Measurements from ENCODE around the gene ZNF792.
A peak's percentile ranks its signal among the peaks of the same experiment; 100 is the strongest.

Gene ZNF792

DNA sequence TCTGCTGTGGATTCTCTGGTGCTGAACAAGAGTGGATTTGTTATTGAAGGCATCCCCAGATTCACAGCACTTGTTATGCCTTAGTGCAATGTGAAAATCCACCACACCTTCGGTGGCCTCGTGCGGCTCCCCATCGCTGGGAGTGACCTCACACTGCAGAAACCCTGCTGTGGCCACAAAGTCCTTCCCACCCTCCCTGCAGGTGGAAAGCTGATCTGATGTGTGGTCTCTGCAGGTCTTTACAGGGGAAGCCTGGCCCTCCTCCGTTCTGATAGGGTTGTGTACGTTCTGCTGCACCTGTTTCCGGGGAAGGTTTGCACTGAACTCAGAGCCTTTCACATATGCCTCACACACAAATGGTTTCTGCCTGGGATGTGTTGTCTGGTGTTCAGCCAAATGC, 5.0 kb downstream of the ZNF792 start:
- no peaks in the 10 kb centered on the region for H3K27me3 ChIP-seq (ENCODE audit: control insufficient read depth in 1 of 2, insufficient read depth in 1 of 2, low read length in 2 of 2)
- H2AK5ac ChIP-seq (ENCODE audit: low read length, severe bottlenecking): no peak overlapping the region
- H3K4me2 ChIP-seq (ENCODE audit: low read length, poor library complexity, severe bottlenecking): no peak overlapping the region
- H2BK15ac ChIP-seq (ENCODE audit: low read depth, poor library complexity, severe bottlenecking): no peak overlapping the region
- H3K79me1 ChIP-seq (replicated peaks; ENCODE audit: low read length, poor library complexity, severe bottlenecking): peaks cover 30% of the 10 kb centered on the region
- no peak overlapping the region for H3K23ac ChIP-seq (ENCODE audit: low read length in 2 of 2)
- H3K36me3 ChIP-seq (ENCODE audit: control insufficient read depth in 1 of 2, insufficient read depth in 2 of 2, low read depth in 1 of 2, low read length in 2 of 2): peaks cover 47 to 48% of the 10 kb centered on the region in 2 experiments
- no peak overlapping the region for H2BK5ac ChIP-seq (ENCODE audit: low read depth, low read length, poor library complexity, severe bottlenecking)
- 95% methylated on average over 7 of the region's 7 CpGs for WGBS
- no peak overlapping the region for H3K14ac ChIP-seq (ENCODE audit: low read length in 2 of 2)
- no peak overlapping the region for H3K27ac ChIP-seq (ENCODE audit: low read length, poor library complexity, severe bottlenecking)
- H2BK120ac ChIP-seq (ENCODE audit: low read depth, low read length): no peak overlapping the region
- H3K9me3 ChIP-seq (ENCODE audit: control insufficient read depth, low read length): peaks cover 60% of the 10 kb centered on the region
- peaks cover 19% of the 10 kb centered on the region for H3K4me1 ChIP-seq (ENCODE audit: control insufficient read depth, insufficient read depth, low read depth, low read length)
- no peak for DNase-seq
- no peak overlapping the region for H4K91ac ChIP-seq (ENCODE audit: low read length)
- no peak overlapping the region for H3K9ac ChIP-seq (ENCODE audit: low read length)
- peak overlapping the region; percentile 22 to 48 for H3K4me3 ChIP-seq (ENCODE audit: insufficient read depth in 1 of 2, low read depth in 1 of 2, low read length in 2 of 2)
- H3K4ac ChIP-seq (ENCODE audit: low read depth in 1 of 2, low read length in 2 of 2): no peak overlapping the region
- H2AFZ ChIP-seq (ENCODE audit: low read depth, low read length): no peak overlapping the region
- no peak overlapping the region for H3K18ac ChIP-seq (ENCODE audit: low read depth in 1 of 2, low read length in 2 of 2)
- no peak overlapping the region for H4K8ac ChIP-seq (ENCODE audit: low read length)
- H2BK12ac ChIP-seq (ENCODE audit: low read length in 2 of 2): no peak overlapping the region

DNA sequence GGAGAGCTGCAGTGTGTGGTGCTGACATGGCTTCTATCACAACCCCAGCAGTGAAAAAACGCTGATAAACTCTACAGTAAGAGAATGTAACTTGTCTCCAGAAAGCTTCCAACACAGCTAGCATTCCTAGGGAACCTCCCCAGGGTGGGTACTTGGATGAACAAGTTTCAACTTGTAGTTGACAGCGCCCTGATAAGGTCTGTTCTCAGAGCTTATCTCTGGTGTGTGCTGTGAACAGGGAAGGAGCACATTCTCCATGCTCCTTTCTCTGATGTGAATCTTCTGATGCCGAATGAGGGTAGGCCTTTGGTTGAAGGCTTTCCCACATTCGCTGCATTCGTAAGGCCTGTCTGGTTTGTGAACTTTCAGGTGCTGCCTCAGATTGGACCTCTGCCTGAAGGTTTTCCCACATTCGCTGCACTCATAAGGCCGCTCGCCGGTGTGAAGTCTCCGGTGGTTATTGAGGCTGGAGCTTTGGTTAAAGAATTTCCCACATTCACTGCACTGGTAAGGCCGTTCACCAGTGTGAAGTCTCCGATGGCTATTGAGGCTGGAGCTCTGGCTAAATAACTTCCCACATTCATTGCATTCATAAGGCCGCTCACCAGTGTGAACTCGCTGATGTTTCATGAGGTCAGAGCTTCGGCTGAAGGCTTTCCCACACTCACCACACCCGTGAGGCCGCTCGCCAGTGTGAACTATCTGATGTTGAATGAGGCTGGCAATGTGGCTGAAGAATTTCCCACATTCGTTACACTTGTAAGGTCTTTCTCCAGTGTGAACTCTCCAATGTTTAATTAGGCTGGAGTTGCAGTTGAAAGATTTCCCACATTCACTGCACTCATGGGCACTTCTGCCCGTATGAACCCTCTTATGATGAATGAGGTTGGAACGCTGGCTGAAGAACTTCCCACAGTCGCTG, 5.9 kb downstream of the ZNF792 start:
- H3K4me1 ChIP-seq (ENCODE audit: control insufficient read depth, insufficient read depth, low read depth, low read length): peaks cover 17% of the 10 kb centered on the region
- H2BK5ac ChIP-seq (ENCODE audit: low read depth, low read length, poor library complexity, severe bottlenecking): no peak overlapping the region
- no peak overlapping the region for H4K8ac ChIP-seq (ENCODE audit: low read length)
- no peak overlapping the region for H3K4me2 ChIP-seq (ENCODE audit: low read length, poor library complexity, severe bottlenecking)
- H2BK120ac ChIP-seq (ENCODE audit: low read depth, low read length): no peak overlapping the region
- H3K79me1 ChIP-seq (replicated peaks; ENCODE audit: low read length, poor library complexity, severe bottlenecking): peaks cover 27% of the 10 kb centered on the region
- no peak overlapping the region for H2BK15ac ChIP-seq (ENCODE audit: low read depth, poor library complexity, severe bottlenecking)
- no peaks in the 10 kb centered on the region for H3K27me3 ChIP-seq (ENCODE audit: control insufficient read depth in 1 of 2, insufficient read depth in 1 of 2, low read length in 2 of 2)
- no peak overlapping the region for H3K9ac ChIP-seq (ENCODE audit: low read length)
- no peak overlapping the region for H3K18ac ChIP-seq (ENCODE audit: low read depth in 1 of 2, low read length in 2 of 2)
- H3K36me3 ChIP-seq (ENCODE audit: control insufficient read depth in 1 of 2, insufficient read depth in 2 of 2, low read depth in 1 of 2, low read length in 2 of 2): peaks cover 47 to 48% of the 10 kb centered on the region in 2 experiments
- no peak overlapping the region for H2AK5ac ChIP-seq (ENCODE audit: low read length, severe bottlenecking)
- H3K23ac ChIP-seq (ENCODE audit: low read length in 2 of 2): no peak overlapping the region
- no peak overlapping the region for H4K91ac ChIP-seq (ENCODE audit: low read length)
- H3K4me3 ChIP-seq (ENCODE audit: insufficient read depth in 1 of 2, low read depth in 1 of 2, low read length in 2 of 2): peak overlapping the region in 1 of 2 experiments; percentile 48
- H3K4ac ChIP-seq (ENCODE audit: low read depth in 1 of 2, low read length in 2 of 2): no peak overlapping the region
- WGBS: 99% methylated on average over 18 of the region's 22 CpGs
- H3K27ac ChIP-seq (ENCODE audit: low read length, poor library complexity, severe bottlenecking): no peak overlapping the region
- H2AFZ ChIP-seq (ENCODE audit: low read depth, low read length): no peak overlapping the region
- no peak for DNase-seq
- peaks cover 70% of the 10 kb centered on the region for H3K9me3 ChIP-seq (ENCODE audit: control insufficient read depth, low read length)
- H2BK12ac ChIP-seq (ENCODE audit: low read length in 2 of 2): no peak overlapping the region
- H3K14ac ChIP-seq (ENCODE audit: low read length in 2 of 2): no peak overlapping the region

DNA sequence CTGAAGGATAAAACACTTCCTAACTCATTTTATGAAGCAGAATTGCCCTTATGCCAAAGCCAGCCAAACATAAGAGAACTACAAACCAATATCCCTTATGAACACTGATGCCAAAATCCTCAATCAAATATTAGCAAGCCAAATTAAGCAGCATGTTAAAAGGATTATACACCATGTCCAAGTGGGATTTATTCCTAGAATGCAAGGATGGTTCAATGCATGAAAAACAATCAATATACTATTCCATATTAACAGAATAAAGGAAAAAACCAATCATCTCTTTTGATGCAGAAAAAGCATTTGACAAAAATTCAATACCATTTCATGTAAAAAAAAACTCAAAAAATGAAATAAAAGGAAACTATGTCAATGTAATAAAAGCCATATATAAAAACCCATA, 10.9 kb downstream of the ZNF792 start:
- no peak for DNase-seq
- Histone ChIP-seq H3K27me3 (ENCODE audit: control insufficient read depth in 1 of 2, insufficient read depth in 1 of 2, low read length in 2 of 2) (no peaks in the 10 kb centered on the region), H2BK5ac (ENCODE audit: low read depth, low read length, poor library complexity, severe bottlenecking) (no peak overlapping the region), H2BK15ac (ENCODE audit: low read depth, poor library complexity, severe bottlenecking) (no peak overlapping the region), H3K4ac (ENCODE audit: low read depth in 1 of 2, low read length in 2 of 2) (no peak overlapping the region), H3K9me3 (ENCODE audit: control insufficient read depth, low read length) (peaks cover 83% of the 10 kb centered on the region), H2AK5ac (ENCODE audit: low read length, severe bottlenecking) (no peak overlapping the region), H3K18ac (ENCODE audit: low read depth in 1 of 2, low read length in 2 of 2) (no peak overlapping the region), H2AFZ (ENCODE audit: low read depth, low read length) (no peak overlapping the region), H3K14ac (ENCODE audit: low read length in 2 of 2) (no peak overlapping the region), H4K8ac (ENCODE audit: low read length) (no peak overlapping the region), H2BK12ac (ENCODE audit: low read length in 2 of 2) (no peak overlapping the region), H3K4me2 (ENCODE audit: low read length, poor library complexity, severe bottlenecking) (no peak overlapping the region), H3K4me1 (ENCODE audit: control insufficient read depth, insufficient read depth, low read depth, low read length) (no peaks in the 10 kb centered on the region), H3K79me1 (replicated peaks; ENCODE audit: low read length, poor library complexity, severe bottlenecking) (peaks cover 15% of the 10 kb centered on the region), H3K27ac (ENCODE audit: low read length, poor library complexity, severe bottlenecking) (no peak overlapping the region), H3K4me3 (ENCODE audit: insufficient read depth in 1 of 2, low read depth in 1 of 2, low read length in 2 of 2) (no peak overlapping the region), H3K23ac (ENCODE audit: low read length in 2 of 2) (no peak overlapping the region), H3K36me3 (ENCODE audit: control insufficient read depth in 1 of 2, insufficient read depth in 2 of 2, low read depth in 1 of 2, low read length in 2 of 2) (peaks cover 18 to 27% of the 10 kb centered on the region in 2 experiments), H2BK120ac (ENCODE audit: low read depth, low read length) (no peak overlapping the region), H3K9ac (ENCODE audit: low read length) (no peak overlapping the region), H4K91ac (ENCODE audit: low read length) (no peak overlapping the region)

DNA sequence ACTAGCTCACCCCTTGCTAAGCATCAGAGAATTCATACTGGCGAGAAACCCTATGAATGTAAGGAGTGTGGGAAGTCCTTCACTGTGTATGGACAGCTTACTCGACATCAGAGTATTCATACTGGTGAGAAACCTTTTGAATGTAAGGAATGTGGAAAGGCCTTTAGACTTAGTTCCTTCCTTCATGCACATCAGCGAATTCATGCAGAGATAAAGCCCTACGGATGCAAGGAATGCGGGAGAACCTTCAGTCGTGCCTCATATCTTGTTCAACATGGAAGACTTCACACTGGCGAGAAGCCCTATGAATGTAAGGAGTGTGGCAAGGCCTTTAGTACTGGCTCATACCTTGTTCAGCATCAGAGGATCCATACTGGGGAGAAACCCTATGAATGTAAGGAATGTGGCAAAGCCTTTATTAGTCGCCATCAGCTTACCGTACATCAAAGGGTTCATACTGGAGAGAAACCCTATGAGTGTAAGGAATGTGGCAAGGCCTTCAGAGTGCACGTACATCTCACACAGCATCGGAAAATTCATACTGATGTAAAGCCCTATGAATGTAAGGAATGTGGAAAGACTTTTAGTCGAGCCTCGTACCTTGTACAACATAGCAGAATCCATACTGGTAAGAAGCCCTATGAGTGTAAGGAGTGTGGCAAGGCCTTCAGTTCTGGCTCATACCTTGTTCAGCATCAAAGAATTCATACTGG, 20.0 kb downstream of the ZNF792 start:
- H2AK5ac ChIP-seq (ENCODE audit: low read length, severe bottlenecking): no peak overlapping the region
- no peaks in the 10 kb centered on the region for H3K79me1 ChIP-seq (replicated peaks; ENCODE audit: low read length, poor library complexity, severe bottlenecking)
- no peaks in the 10 kb centered on the region for H3K27me3 ChIP-seq (ENCODE audit: control insufficient read depth in 1 of 2, insufficient read depth in 1 of 2, low read length in 2 of 2)
- H3K18ac ChIP-seq (ENCODE audit: low read depth in 1 of 2, low read length in 2 of 2): no peak overlapping the region
- H2AFZ ChIP-seq (ENCODE audit: low read depth, low read length): no peak overlapping the region
- no peak overlapping the region for H4K91ac ChIP-seq (ENCODE audit: low read length)
- H2BK5ac ChIP-seq (ENCODE audit: low read depth, low read length, poor library complexity, severe bottlenecking): no peak overlapping the region
- H3K9me3 ChIP-seq (ENCODE audit: control insufficient read depth, low read length): peaks cover 90% of the 10 kb centered on the region
- no peak overlapping the region for H2BK12ac ChIP-seq (ENCODE audit: low read length in 2 of 2)
- whole genome bisulfite sequencing: 96% methylated on average over 13 of the region's 13 CpGs
- H3K23ac ChIP-seq (ENCODE audit: low read length in 2 of 2): no peak overlapping the region
- no peak overlapping the region for H3K4me2 ChIP-seq (ENCODE audit: low read length, poor library complexity, severe bottlenecking)
- H2BK15ac ChIP-seq (ENCODE audit: low read depth, poor library complexity, severe bottlenecking): no peak overlapping the region
- H3K14ac ChIP-seq (ENCODE audit: low read length in 2 of 2): no peak overlapping the region
- peak overlapping the region in 1 of 2 experiments; percentile 47 for H3K4me3 ChIP-seq (ENCODE audit: insufficient read depth in 1 of 2, low read depth in 1 of 2, low read length in 2 of 2)
- peaks cover 12 to 31% of the 10 kb centered on the region in 2 experiments for H3K36me3 ChIP-seq (ENCODE audit: control insufficient read depth in 1 of 2, insufficient read depth in 2 of 2, low read depth in 1 of 2, low read length in 2 of 2)
- no peak overlapping the region for H3K27ac ChIP-seq (ENCODE audit: low read length, poor library complexity, severe bottlenecking)
- H3K4ac ChIP-seq (ENCODE audit: low read depth in 1 of 2, low read length in 2 of 2): no peak overlapping the region
- H2BK120ac ChIP-seq (ENCODE audit: low read depth, low read length): no peak overlapping the region
- no peak for DNase-seq
- no peaks in the 10 kb centered on the region for H3K4me1 ChIP-seq (ENCODE audit: control insufficient read depth, insufficient read depth, low read depth, low read length)
- no peak overlapping the region for H3K9ac ChIP-seq (ENCODE audit: low read length)
- H4K8ac ChIP-seq (ENCODE audit: low read length): no peak overlapping the region

Data from mesenchymal stem cell (in vitro differentiated cells and primary cell).